A549 (cell line): Measurements from ENCODE around the gene PLA2G2E. TPM values are rescaled to one million over a fixed set of nuclear protein-coding genes. Genes with fewer than 3 reads are reported as not detected.
A peak's percentile ranks its signal among the peaks of the same experiment; 100 is the strongest.

Source experiments
- ATAC-seq, 2 experiments: fragments of 200-7000 bp in 1 of 2; fragments of >200 bp in 1 of 2; cut with Nextera tagmentation in 1 of 2; cut with Tn5 transposase in 1 of 2; 3 replicates each; pipeline versions ENCODE4 v1.8.0 to v1.9.1; 2018 to 2020; ENCODE audit warnings: mild to moderate bottlenecking in 1 of 2, moderate library complexity in 1 of 2
- CTCF ChIA-PET: fragments of 300-600 bp; sonication (Branson Sonifier 250); formaldehyde crosslinking; extraction: SDS; loops from one replicate; lab custom pipeline; 2021; ENCODE audit warnings: antibody characterized with exemption, inconsistent platforms; lab: Yijun Ruan, JAX
- POLR2A ChIA-PET: fragments of 350-600 bp; formaldehyde crosslinking; extraction: SDS; loops from one replicate; lab custom pipeline; 2021; ENCODE audit warnings: antibody characterized with exemption, inconsistent platforms; lab: Yijun Ruan, JAX
- DNase-seq, 2 experiments: peaks; one replicate each; pipeline versions ENCODE4 v3.0.0 to v3.0.0-alpha.2; 2011 to 2016; ENCODE audit warnings: low read depth in 1 of 2, low spot score in 1 of 2
- FAIRE-seq: peaks from 2 replicates; lab custom pipeline; 2011; peaks lifted over from hg19 to GRCh38; lab: Jason Lieb, UNC
- H3K27ac ChIP-seq, 2 experiments: fragments of >200 bp; sonication (Bioruptor Twin); formaldehyde crosslinking; 3 replicates each; pipeline ENCODE4 v1.5.1; 2016 to 2017
- H3K4me1 ChIP-seq: fragments of >200 bp; sonication (Bioruptor Twin); formaldehyde crosslinking; 3 replicates; pipeline ENCODE4 v1.6.1; 2016
- H3K4me2 ChIP-seq: fragments of >200 bp; sonication (Bioruptor Twin); formaldehyde crosslinking; 3 replicates; pipeline ENCODE4 v1.6.1; 2016
- H3K4me3 ChIP-seq: fragments of >200 bp; sonication (Bioruptor Twin); formaldehyde crosslinking; 3 replicates; pipeline ENCODE4 v1.5.1; 2016
- H3K9me3 ChIP-seq: fragments of >200 bp; sonication (Bioruptor Twin); formaldehyde crosslinking; 3 replicates; pipeline ENCODE4 v1.6.1; 2016
- BCL3 ChIP-seq: fragments of >200 bp; sonication (Bioruptor Twin); formaldehyde crosslinking; IDR thresholded peaks from 3 replicates; pipeline ENCODE4 v1.6.1; 2016
- CBX2 ChIP-seq: fragments of 200-600 bp; sonication (generic); IDR thresholded peaks from 2 replicates; pipeline ENCODE4 v1.6.1; 2016; ENCODE audit warnings: low read depth, mild to moderate bottlenecking, borderline replicate concordance
- CHD2 ChIP-seq: fragments of 150-350 bp; IDR thresholded peaks from 2 replicates; pipeline ENCODE4 v1.6.1; 2014; ENCODE audit warnings: low read length; ENCODE audit not compliant: partially characterized antibody
- EHF ChIP-seq: fragments of 250-450 bp; sonication (Bioruptor Pico); IDR thresholded peaks from 2 replicates; pipeline ENCODE4 v1.5.0; 2020; ENCODE audit warnings: mild to moderate bottlenecking
- EP300 ChIP-seq, 2 experiments: fragments of >200 bp; sonication (Bioruptor Twin); formaldehyde crosslinking; IDR thresholded peaks; 2 replicates in 1 of 2; 3 replicates in 1 of 2; pipeline ENCODE4 v1.6.1; 2016 to 2017
- HOXB13 ChIP-seq: fragments of 250-450 bp; sonication (Bioruptor Pico); IDR thresholded peaks from 2 replicates; pipeline ENCODE4 v1.5.0; 2020; ENCODE audit warnings: low read depth, mild to moderate bottlenecking, moderate library complexity
- JUN ChIP-seq, 2 experiments: fragments of >200 bp; sonication (Bioruptor Twin); formaldehyde crosslinking; IDR thresholded peaks; 2 replicates in 1 of 2; 3 replicates in 1 of 2; pipeline ENCODE4 v1.6.1; 2016 to 2017
- JUNB ChIP-seq: fragments of >200 bp; sonication (Bioruptor Twin); formaldehyde crosslinking; IDR thresholded peaks from 2 replicates; pipeline ENCODE4 v1.6.1; 2016
- KDM5A ChIP-seq: fragments of 200-600 bp; sonication (generic); IDR thresholded peaks from 2 replicates; pipeline ENCODE4 v1.6.1; 2016; ENCODE audit warnings: antibody characterized with exemption, mild to moderate bottlenecking
- MAFK ChIP-seq: fragments of 450-650 bp; IDR thresholded peaks from 2 replicates; pipeline ENCODE4 v1.6.1; 2014; ENCODE audit not compliant: partially characterized antibody
- NFE2L2 ChIP-seq: fragments of 150-350 bp; conservative IDR thresholded peaks from 2 replicates; pipeline ENCODE4 v1.6.1; 2014; ENCODE audit warnings: low read length
- POLR2A ChIP-seq: IDR thresholded peaks from 2 replicates; pipeline ENCODE4 v1.6.1; 2012; ENCODE audit warnings: mild to moderate bottlenecking, low read length
- RAD21 ChIP-seq, 2 experiments: fragments of >200 bp in 1 of 2; sonication (Bioruptor Twin) in 1 of 2; formaldehyde crosslinking in 1 of 2; IDR thresholded peaks in 1 of 2; conservative IDR thresholded peaks in 1 of 2; 2 replicates in 1 of 2; 3 replicates in 1 of 2; pipeline ENCODE4 v1.6.1; 2012 to 2018; ENCODE audit warnings: inconsistent platforms in 1 of 2
- SREBF2 ChIP-seq: fragments of 450-650 bp; IDR thresholded peaks from 2 replicates; pipeline ENCODE4 v1.6.1; 2014; ENCODE audit warnings: mild to moderate bottlenecking, moderate library complexity
- ZC3H11A ChIP-seq: fragments of 450-650 bp; IDR thresholded peaks from 2 replicates; pipeline ENCODE4 v1.6.1; 2014; ENCODE audit warnings: antibody characterized with exemption, mild to moderate bottlenecking
- ZNF302 ChIP-seq: fragments of 250-450 bp; sonication (Bioruptor Pico); IDR thresholded peaks from 2 replicates; pipeline ENCODE4 v1.9.0; 2021; ENCODE audit warnings: inconsistent platforms, mild to moderate bottlenecking, moderate library complexity
- WGBS: methylation state at CpG from one replicate; pipeline ENCODE4 v1.1.6; 2017; ENCODE audit errors: missing lambda C conversion rate; 5-methylcytosine and 5-hydroxymethylcytosine counted together
- polyA plus RNA-seq, 4 experiments: library from polyadenylated mRNA; depleted of rRNA in 3 of 4; stranded (reverse); fragments of >200 nt; fragmentation: RNase III in 1 of 4; extraction: RNeasy Plus Mini Kit Qiagen cat#74134 plus additional on column Dnase treatment in 1 of 4; gene quantifications; 2 replicates in 3 of 4; 3 replicates in 1 of 4; pipeline ENCODE4 v1.2.3, GENCODE V29; 2011 to 2017
- TF ChIP-seq, protein P1 (sequence below): IDR thresholded peaks from 2 replicates; pipeline ENCODE4 v1.6.1; 2012; ENCODE audit warnings: low read depth, borderline replicate concordance
- TF ChIP-seq, protein P2 (sequence below): fragments of 200-600 bp; sonication (generic); IDR thresholded peaks from 2 replicates; pipeline ENCODE4 v1.6.1; 2016; ENCODE audit warnings: antibody characterized with exemption, mild to moderate bottlenecking, moderate library complexity
- TF ChIP-seq, protein P3 (sequence below): fragments of 250-450 bp; sonication (Bioruptor Pico); IDR thresholded peaks from 2 replicates; pipeline ENCODE4 v1.5.0; 2020; ENCODE audit warnings: low read depth, mild to moderate bottlenecking, moderate library complexity

Gene PLA2G2E
- polyA plus RNA-seq, 2 of the 4 experiments (the other 2 are of a cell fraction), result not detected

DNA sequence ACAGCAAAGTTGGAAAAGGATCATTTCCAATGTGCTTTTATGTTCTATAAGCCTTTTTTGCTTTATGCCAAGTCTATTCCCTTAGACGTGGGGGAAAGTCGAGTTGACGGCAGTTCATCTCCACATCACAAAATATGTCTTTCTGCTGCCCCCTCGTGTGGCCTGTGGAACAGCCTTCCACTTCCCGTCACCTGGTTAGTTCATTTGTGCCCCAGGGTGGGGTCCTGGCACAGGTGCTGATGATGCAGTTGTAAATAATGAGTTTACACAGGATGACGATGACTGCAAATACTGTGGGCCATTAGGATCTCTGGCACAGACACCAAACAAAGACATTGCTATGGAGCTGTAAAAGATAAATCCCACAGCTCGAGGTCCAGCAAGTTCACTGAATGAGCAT lies 51.2 kb downstream of the PLA2G2E start:
- TF ChIP-seq SREBF2 (no peak), EHF (CRISPR knock-in tag) (no peak), POLR2A (no peak), EP300 (IDR thresholded peaks at IDR 0.05) (no peak), CHD2 (no peak), BCL3 (no peak), ZNF302 (CRISPR knock-in tag) (no peak), MAFK (no peak), HOXB13 (no peak), KDM5A (no peak), RAD21 (conservative IDR thresholded peaks at IDR 0.05 in 1 of 2, IDR thresholded peaks at IDR 0.05 in 1 of 2) (no peak), ZC3H11A (no peak), JUN (IDR thresholded peaks at IDR 0.05) (no peak), JUNB (no peak), NFE2L2 (no peak), CBX2 (no peak)
- TF ChIP-seq, protein P1, sequence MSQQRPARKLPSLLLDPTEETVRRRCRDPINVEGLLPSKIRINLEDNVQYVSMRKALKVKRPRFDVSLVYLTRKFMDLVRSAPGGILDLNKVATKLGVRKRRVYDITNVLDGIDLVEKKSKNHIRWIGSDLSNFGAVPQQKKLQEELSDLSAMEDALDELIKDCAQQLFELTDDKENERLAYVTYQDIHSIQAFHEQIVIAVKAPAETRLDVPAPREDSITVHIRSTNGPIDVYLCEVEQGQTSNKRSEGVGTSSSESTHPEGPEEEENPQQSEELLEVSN, result no peak
- TF ChIP-seq, protein P2, sequence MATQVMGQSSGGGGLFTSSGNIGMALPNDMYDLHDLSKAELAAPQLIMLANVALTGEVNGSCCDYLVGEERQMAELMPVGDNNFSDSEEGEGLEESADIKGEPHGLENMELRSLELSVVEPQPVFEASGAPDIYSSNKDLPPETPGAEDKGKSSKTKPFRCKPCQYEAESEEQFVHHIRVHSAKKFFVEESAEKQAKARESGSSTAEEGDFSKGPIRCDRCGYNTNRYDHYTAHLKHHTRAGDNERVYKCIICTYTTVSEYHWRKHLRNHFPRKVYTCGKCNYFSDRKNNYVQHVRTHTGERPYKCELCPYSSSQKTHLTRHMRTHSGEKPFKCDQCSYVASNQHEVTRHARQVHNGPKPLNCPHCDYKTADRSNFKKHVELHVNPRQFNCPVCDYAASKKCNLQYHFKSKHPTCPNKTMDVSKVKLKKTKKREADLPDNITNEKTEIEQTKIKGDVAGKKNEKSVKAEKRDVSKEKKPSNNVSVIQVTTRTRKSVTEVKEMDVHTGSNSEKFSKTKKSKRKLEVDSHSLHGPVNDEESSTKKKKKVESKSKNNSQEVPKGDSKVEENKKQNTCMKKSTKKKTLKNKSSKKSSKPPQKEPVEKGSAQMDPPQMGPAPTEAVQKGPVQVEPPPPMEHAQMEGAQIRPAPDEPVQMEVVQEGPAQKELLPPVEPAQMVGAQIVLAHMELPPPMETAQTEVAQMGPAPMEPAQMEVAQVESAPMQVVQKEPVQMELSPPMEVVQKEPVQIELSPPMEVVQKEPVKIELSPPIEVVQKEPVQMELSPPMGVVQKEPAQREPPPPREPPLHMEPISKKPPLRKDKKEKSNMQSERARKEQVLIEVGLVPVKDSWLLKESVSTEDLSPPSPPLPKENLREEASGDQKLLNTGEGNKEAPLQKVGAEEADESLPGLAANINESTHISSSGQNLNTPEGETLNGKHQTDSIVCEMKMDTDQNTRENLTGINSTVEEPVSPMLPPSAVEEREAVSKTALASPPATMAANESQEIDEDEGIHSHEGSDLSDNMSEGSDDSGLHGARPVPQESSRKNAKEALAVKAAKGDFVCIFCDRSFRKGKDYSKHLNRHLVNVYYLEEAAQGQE, result no peak
- TF ChIP-seq, protein P3, sequence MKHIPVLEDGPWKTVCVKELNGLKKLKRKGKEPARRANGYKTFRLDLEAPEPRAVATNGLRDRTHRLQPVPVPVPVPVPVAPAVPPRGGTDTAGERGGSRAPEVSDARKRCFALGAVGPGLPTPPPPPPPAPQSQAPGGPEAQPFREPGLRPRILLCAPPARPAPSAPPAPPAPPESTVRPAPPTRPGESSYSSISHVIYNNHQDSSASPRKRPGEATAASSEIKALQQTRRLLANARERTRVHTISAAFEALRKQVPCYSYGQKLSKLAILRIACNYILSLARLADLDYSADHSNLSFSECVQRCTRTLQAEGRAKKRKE (CRISPR knock-in tag), result no peak
- CTCF ChIA-PET, result interaction anchor here (1.1 to 1.4 kb wide), 2 partner anchors 10 to 111 kb away, joined by 5 read pairs; partner anchors contain the start of gene OTUD3
- 22% methylated on average over 7 of the region's 7 CpGs for WGBS
- POLR2A ChIA-PET, result interaction anchor here (1.0 kb wide), 1 partner anchor 10 kb away, joined by 4 read pairs; the partner anchor contains the start of gene OTUD3
- Histone ChIP-seq H3K4me1 (no peaks in the 10 kb centered on the region), H3K4me2 (no peak overlapping the region), H3K27ac (no peak overlapping the region), H3K4me3 (no peak overlapping the region), H3K9me3 (no peaks in the 10 kb centered on the region)
- DNase-seq (peak in 1 of 2 experiments; percentile 40), FAIRE-seq (no peak), ATAC-seq (peak in 1 of 2 experiments; percentile 34; a peak in 2 of 6 replicates)

Other genes starting within 250 kb of the PLA2G2E start
- 4.0 and 6.0 TPM in 2 replicates for gene TMCO4, start 123.7 kb downstream of the PLA2G2E start, polyA plus RNA-seq (2011; rRNA removed)
- gene TMCO4, start 123.7 kb downstream of the PLA2G2E start, polyA plus RNA-seq (2017; fragmentation: RNase III; extraction: RNeasy Plus Mini Kit Qiagen cat#74134 plus additional on column Dnase treatment), result 3.9 to 5.3 TPM (median 4.6 TPM) in 3 replicates
- gene RNF186, start 108.3 kb downstream of the PLA2G2E start, polyA plus RNA-seq (2011; rRNA removed), result not detected in 2 replicates
- gene RNF186, start 108.3 kb downstream of the PLA2G2E start, polyA plus RNA-seq (2017; fragmentation: RNase III; extraction: RNeasy Plus Mini Kit Qiagen cat#74134 plus additional on column Dnase treatment), result not detected in 3 replicates
- gene OTUD3, start 41.2 kb downstream of the PLA2G2E start, polyA plus RNA-seq (2011; rRNA removed), result 4.5 and 4.9 TPM in 2 replicates
- 3.1 to 3.6 TPM (median 3.5 TPM) in 3 replicates for gene OTUD3, start 41.2 kb downstream of the PLA2G2E start, polyA plus RNA-seq (2017; fragmentation: RNase III; extraction: RNeasy Plus Mini Kit Qiagen cat#74134 plus additional on column Dnase treatment)
- 0.21 TPM in 1 of 2 replicates, not detected in the other for gene PLA2G2A, start 56.0 kb upstream of the PLA2G2E start, polyA plus RNA-seq (2011; rRNA removed)
- gene PLA2G2A, start 56.0 kb upstream of the PLA2G2E start, polyA plus RNA-seq (2017; fragmentation: RNase III; extraction: RNeasy Plus Mini Kit Qiagen cat#74134 plus additional on column Dnase treatment), result 0.13 TPM in 2 of 3 replicates, not detected in the other
- gene PLA2G5, start 146.6 kb upstream of the PLA2G2E start, polyA plus RNA-seq (2011; rRNA removed), result not detected in 2 replicates
- not detected in 3 replicates for gene PLA2G5, start 146.6 kb upstream of the PLA2G2E start, polyA plus RNA-seq (2017; fragmentation: RNase III; extraction: RNeasy Plus Mini Kit Qiagen cat#74134 plus additional on column Dnase treatment)
- gene PLA2G2D, start 195.9 kb upstream of the PLA2G2E start, polyA plus RNA-seq (2011; rRNA removed), result not detected in 2 replicates
- gene PLA2G2D, start 195.9 kb upstream of the PLA2G2E start, polyA plus RNA-seq (2017; fragmentation: RNase III; extraction: RNeasy Plus Mini Kit Qiagen cat#74134 plus additional on column Dnase treatment), result not detected in 3 replicates
- gene PLA2G2F, start 215.7 kb upstream of the PLA2G2E start, polyA plus RNA-seq (2011; rRNA removed), result not detected in 2 replicates
- gene PLA2G2F, start 215.7 kb upstream of the PLA2G2E start, polyA plus RNA-seq (2017; fragmentation: RNase III; extraction: RNeasy Plus Mini Kit Qiagen cat#74134 plus additional on column Dnase treatment), result not detected in 3 replicates